PFSK-1 (cell line): ENCODE measurements around the gene C1orf216.

Source experiments
- FOXP2 ChIP-seq: optimal IDR thresholded peaks from 2 replicates; pipeline ENCODE3; 2011; ENCODE audit warnings: borderline replicate concordance, control low read depth, inconsistent platforms; ENCODE audit not compliant: insufficient read depth; ENCODE audit errors: extremely low read length, extremely low read depth
- POLR2AphosphoS5 ChIP-seq: IDR thresholded peaks from 2 replicates; pipeline ENCODE4 v1.6.1; 2012; ENCODE audit warnings: low read depth, mild to moderate bottlenecking, control low read depth, low read length, moderate library complexity
- SIN3A ChIP-seq: IDR thresholded peaks from 2 replicates; pipeline ENCODE4 v1.6.1; 2012; ENCODE audit warnings: mild to moderate bottlenecking, low read length, moderate library complexity, borderline replicate concordance; ENCODE audit not compliant: insufficient read depth
- TAF1 ChIP-seq: IDR thresholded peaks from 2 replicates; pipeline ENCODE4 v1.6.1; 2012; ENCODE audit warnings: low read length, control low read depth, borderline replicate concordance; ENCODE audit not compliant: insufficient read depth
- TF ChIP-seq, protein P1 (sequence below), 2 experiments: IDR thresholded peaks; 2 replicates each; pipeline versions ENCODE4 v1.6.1 to v1.8.0; 2011 to 2012; ENCODE audit warnings: low read depth in 2 of 2, low read length in 2 of 2, control low read depth in 1 of 2, inconsistent platforms in 1 of 2, mild to moderate bottlenecking in 1 of 2, moderate library complexity in 1 of 2; ENCODE audit not compliant: insufficient read depth in 1 of 2

DNA sequence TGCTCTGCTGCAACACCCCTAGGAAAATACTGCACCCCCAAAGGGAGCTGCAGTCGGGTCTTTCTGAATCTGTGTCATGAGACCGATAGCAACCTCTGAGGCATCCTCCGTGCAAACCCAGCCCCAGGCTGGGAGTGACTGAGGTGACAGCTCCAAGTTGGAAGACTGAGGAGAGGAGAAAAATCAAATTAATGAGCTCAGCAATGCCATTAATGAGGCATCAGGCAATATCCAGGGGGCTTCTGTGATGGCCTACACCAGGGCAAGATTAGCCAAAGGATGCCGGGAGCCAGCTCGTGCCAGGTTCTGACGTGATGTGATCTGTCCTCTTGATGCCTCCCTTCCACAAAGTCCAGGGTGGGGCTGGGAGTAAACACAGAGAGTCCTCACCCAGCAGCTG is 46.6 kb downstream of the C1orf216 start:
- TF ChIP-seq FOXP2: no peak
- no peak for TF ChIP-seq SIN3A
- TF ChIP-seq TAF1: no peak
- TF ChIP-seq, protein P1, sequence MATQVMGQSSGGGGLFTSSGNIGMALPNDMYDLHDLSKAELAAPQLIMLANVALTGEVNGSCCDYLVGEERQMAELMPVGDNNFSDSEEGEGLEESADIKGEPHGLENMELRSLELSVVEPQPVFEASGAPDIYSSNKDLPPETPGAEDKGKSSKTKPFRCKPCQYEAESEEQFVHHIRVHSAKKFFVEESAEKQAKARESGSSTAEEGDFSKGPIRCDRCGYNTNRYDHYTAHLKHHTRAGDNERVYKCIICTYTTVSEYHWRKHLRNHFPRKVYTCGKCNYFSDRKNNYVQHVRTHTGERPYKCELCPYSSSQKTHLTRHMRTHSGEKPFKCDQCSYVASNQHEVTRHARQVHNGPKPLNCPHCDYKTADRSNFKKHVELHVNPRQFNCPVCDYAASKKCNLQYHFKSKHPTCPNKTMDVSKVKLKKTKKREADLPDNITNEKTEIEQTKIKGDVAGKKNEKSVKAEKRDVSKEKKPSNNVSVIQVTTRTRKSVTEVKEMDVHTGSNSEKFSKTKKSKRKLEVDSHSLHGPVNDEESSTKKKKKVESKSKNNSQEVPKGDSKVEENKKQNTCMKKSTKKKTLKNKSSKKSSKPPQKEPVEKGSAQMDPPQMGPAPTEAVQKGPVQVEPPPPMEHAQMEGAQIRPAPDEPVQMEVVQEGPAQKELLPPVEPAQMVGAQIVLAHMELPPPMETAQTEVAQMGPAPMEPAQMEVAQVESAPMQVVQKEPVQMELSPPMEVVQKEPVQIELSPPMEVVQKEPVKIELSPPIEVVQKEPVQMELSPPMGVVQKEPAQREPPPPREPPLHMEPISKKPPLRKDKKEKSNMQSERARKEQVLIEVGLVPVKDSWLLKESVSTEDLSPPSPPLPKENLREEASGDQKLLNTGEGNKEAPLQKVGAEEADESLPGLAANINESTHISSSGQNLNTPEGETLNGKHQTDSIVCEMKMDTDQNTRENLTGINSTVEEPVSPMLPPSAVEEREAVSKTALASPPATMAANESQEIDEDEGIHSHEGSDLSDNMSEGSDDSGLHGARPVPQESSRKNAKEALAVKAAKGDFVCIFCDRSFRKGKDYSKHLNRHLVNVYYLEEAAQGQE (IDR thresholded peaks at IDR 0.05; ENCODE audit: insufficient read depth in 1 of 2, low read depth in 2 of 2, low read length in 2 of 2): no peak
- TF ChIP-seq POLR2AphosphoS5: no peak
